Liver (tissue), 9 donors: Measurements from ENCODE around the gene NRG4. TPM values are rescaled to one million over a fixed set of nuclear protein-coding genes. Genes with fewer than 3 reads are reported as not detected.
A peak's percentile ranks its signal among the peaks of the same experiment; 100 is the strongest.

Source experiments
- DNase-seq: peaks from one replicate; pipeline ENCODE4 v3.0.0-alpha.2; 2017; ENCODE audit warnings: low spot score
- H3K27ac ChIP-seq, 2 donors: one replicate each; pipeline ENCODE4 v1.7.0; 2013; ENCODE audit warnings: inconsistent platforms in 2 of 2, low read length in 2 of 2, control low read depth in 1 of 2, low read depth in 1 of 2, mild to moderate bottlenecking in 1 of 2
- H3K27me3 ChIP-seq, 4 donors: one replicate each; pipeline versions ENCODE4 v1.6.1 to v1.7.0; 2013; ENCODE audit warnings: low read length in 3 of 4, inconsistent platforms in 1 of 4, mild to moderate bottlenecking in 1 of 4, moderate library complexity in 1 of 4; ENCODE audit not compliant: control insufficient read depth in 4 of 4, insufficient read depth in 4 of 4
- H3K36me3 ChIP-seq, 4 donors: one replicate each; pipeline versions ENCODE4 v1.6.1 to v1.7.0; 2013; ENCODE audit warnings: low read length in 3 of 4, mild to moderate bottlenecking in 3 of 4, low read depth in 1 of 4, moderate library complexity in 1 of 4; ENCODE audit not compliant: control insufficient read depth in 4 of 4, insufficient read depth in 3 of 4
- H3K4me1 ChIP-seq, 4 donors: one replicate each; pipeline versions ENCODE4 v1.6.1 to v1.7.0; 2013; ENCODE audit warnings: low read length in 3 of 4, mild to moderate bottlenecking in 3 of 4, moderate library complexity in 1 of 4; ENCODE audit not compliant: control insufficient read depth in 4 of 4, insufficient read depth in 4 of 4
- H3K4me3 ChIP-seq, 3 donors: one replicate each; pipeline versions ENCODE4 v1.6.1 to v1.7.0; 2013; ENCODE audit warnings: low read length in 3 of 3, control low read depth in 1 of 3, low read depth in 1 of 3, mild to moderate bottlenecking in 1 of 3
- H3K9ac ChIP-seq, 2 donors: one replicate each; pipeline ENCODE4 v1.7.0; 2013; ENCODE audit warnings: low read length in 2 of 2, mild to moderate bottlenecking in 2 of 2, moderate library complexity in 2 of 2, control low read depth in 1 of 2, low read depth in 1 of 2
- H3K9me3 ChIP-seq, 4 donors: one replicate each; pipeline versions ENCODE4 v1.6.1 to v1.7.0; 2013; ENCODE audit warnings: low read length in 3 of 4; ENCODE audit not compliant: control insufficient read depth in 4 of 4
- EGR1 ChIP-seq, 2 donors: IDR thresholded peaks; 2 replicates each; pipeline ENCODE4 v1.6.1; 2016 to 2018; ENCODE audit warnings: antibody characterized with exemption in 2 of 2, low read depth in 2 of 2
- FOXA1 ChIP-seq: IDR thresholded peaks from 2 replicates; pipeline ENCODE4 v1.6.1; 2016; ENCODE audit warnings: antibody characterized with exemption
- FOXA2 ChIP-seq: IDR thresholded peaks from 2 replicates; pipeline ENCODE4 v1.6.1; 2016; ENCODE audit warnings: antibody characterized with exemption
- GABPA ChIP-seq, 2 donors: IDR thresholded peaks in 1 of 2; conservative IDR thresholded peaks in 1 of 2; 2 replicates each; pipeline ENCODE4 v1.6.1; 2016; ENCODE audit warnings: antibody characterized with exemption in 2 of 2, mild to moderate bottlenecking in 1 of 2, moderate library complexity in 1 of 2
- HNF4A ChIP-seq, 2 donors: conservative IDR thresholded peaks; 2 replicates each; pipeline ENCODE4 v1.6.1; 2016; ENCODE audit warnings: antibody characterized with exemption in 2 of 2, mild to moderate bottlenecking in 2 of 2
- HNF4G ChIP-seq: IDR thresholded peaks from 2 replicates; pipeline ENCODE4 v1.6.1; 2016; ENCODE audit warnings: antibody characterized with exemption
- JUND ChIP-seq, 2 donors: IDR thresholded peaks; 2 replicates each; pipeline ENCODE4 v1.6.1; 2016; ENCODE audit warnings: antibody characterized with exemption in 2 of 2
- NR2F2 ChIP-seq: IDR thresholded peaks from 2 replicates; pipeline ENCODE4 v1.6.1; 2016; ENCODE audit warnings: antibody characterized with exemption
- RAD21 ChIP-seq, 2 donors: IDR thresholded peaks; 2 replicates each; pipeline ENCODE4 v1.6.1; 2016; ENCODE audit warnings: antibody characterized with exemption in 2 of 2, mild to moderate bottlenecking in 2 of 2
- RXRA ChIP-seq, 2 donors: IDR thresholded peaks; 2 replicates each; pipeline ENCODE4 v1.6.1; 2017 to 2018; ENCODE audit warnings: antibody characterized with exemption in 2 of 2, mild to moderate bottlenecking in 1 of 2
- SP1 ChIP-seq: IDR thresholded peaks from 2 replicates; pipeline ENCODE4 v1.6.1; 2018; ENCODE audit warnings: antibody characterized with exemption, mild to moderate bottlenecking
- TAF1 ChIP-seq: conservative IDR thresholded peaks from 2 replicates; pipeline ENCODE4 v1.6.1; 2016; ENCODE audit warnings: antibody characterized with exemption, mild to moderate bottlenecking
- YY1 ChIP-seq: IDR thresholded peaks from 2 replicates; pipeline ENCODE4 v1.6.1; 2016; ENCODE audit warnings: antibody characterized with exemption, mild to moderate bottlenecking
- WGBS: extraction: QIAGEN DNeasy Blood & Tissue Kit; methylation state at CpG from one replicate; pipeline ENCODE4 v1.1.7; 2013; 5-methylcytosine and 5-hydroxymethylcytosine counted together
- polyA plus RNA-seq, 2 donors: library from polyadenylated mRNA; stranded (reverse) in 1 of 2; unstranded in 1 of 2; fragments of 200-250 nt in 1 of 2; fragments of >200 nt in 1 of 2; fragmentation: Nextera tagmentation in 1 of 2; extraction: Ambion mirVana in 1 of 2; gene quantifications; one replicate each; pipeline versions ENCODE4 v1.2.1 to v1.2.3, GENCODE V29; 2013 to 2015
- total RNA-seq, 2 donors: library from RNA; depleted of rRNA; stranded (reverse); fragments of >200 nt; gene quantifications; one replicate each; pipeline ENCODE4 v1.2.3, GENCODE V29; 2014
- TF ChIP-seq, protein P1 (sequence below): fragments of 150-350 bp; IDR thresholded peaks from 2 replicates; pipeline ENCODE4 v1.5.1; 2017; ENCODE audit warnings: improper control_type of control experiment, low read depth, low read length; ENCODE audit not compliant: missing input control
- TF ChIP-seq, protein P2 (sequence below): IDR thresholded peaks from 2 replicates; pipeline ENCODE4 v1.6.1; 2016; ENCODE audit warnings: antibody characterized with exemption
- TF ChIP-seq, protein P3 (sequence below): IDR thresholded peaks from 2 replicates; pipeline ENCODE4 v1.6.1; 2016; ENCODE audit warnings: antibody characterized with exemption, mild to moderate bottlenecking
- TF ChIP-seq, protein P4 (sequence below): IDR thresholded peaks from 2 replicates; pipeline ENCODE4 v1.6.1; 2016; ENCODE audit warnings: antibody characterized with exemption
- TF ChIP-seq, protein P5 (sequence below): IDR thresholded peaks from 2 replicates; pipeline ENCODE4 v1.6.1; 2016; ENCODE audit warnings: antibody characterized with exemption
- donor health status: healthy.
- donor health status: healthy.
- donor health status: healthy.
- donor health status: healthy.
- donor health status: healthy.

Gene NRG4
- total and polyA plus RNA-seq, 4 donors = 0.51 to 1.3 (median 1.0) TPM; not detected in 1

DNA sequence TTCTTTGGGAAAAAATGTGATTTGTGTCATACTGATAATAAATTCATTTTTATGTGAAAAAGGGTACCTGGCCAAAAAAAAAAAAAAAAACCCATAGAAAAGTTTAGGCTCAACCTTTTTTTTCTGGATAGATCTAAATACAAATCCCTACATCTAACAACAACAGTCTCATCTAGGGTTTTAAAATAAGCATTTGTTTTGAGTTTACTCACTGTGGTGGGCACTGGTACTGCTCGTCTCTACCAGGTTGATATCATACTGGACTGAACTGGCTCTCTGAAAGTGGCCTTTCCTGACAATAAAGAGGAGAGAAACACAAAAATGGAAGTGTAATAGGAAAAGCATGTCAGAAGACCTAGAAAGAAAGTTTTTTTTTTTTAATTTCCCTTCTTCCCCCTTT lies 56.5 kb downstream of the NRG4 start:
- no peak overlapping the region for H3K4me3 ChIP-seq
- H3K9me3 ChIP-seq = no peaks in the 10 kb centered on the region
- H3K36me3 ChIP-seq = no peaks in the 10 kb centered on the region
- 94% methylated on average over 1 of the region's 1 CpG for WGBS
- no peaks in the 10 kb centered on the region for H3K27me3 ChIP-seq
- H3K4me1 ChIP-seq = no peaks in the 10 kb centered on the region
- no peak for DNase-seq
- no peak overlapping the region for H3K9ac ChIP-seq
- TF ChIP-seq RAD21 (IDR thresholded peaks at IDR 0.05) = no peak
- TF ChIP-seq, protein P1, sequence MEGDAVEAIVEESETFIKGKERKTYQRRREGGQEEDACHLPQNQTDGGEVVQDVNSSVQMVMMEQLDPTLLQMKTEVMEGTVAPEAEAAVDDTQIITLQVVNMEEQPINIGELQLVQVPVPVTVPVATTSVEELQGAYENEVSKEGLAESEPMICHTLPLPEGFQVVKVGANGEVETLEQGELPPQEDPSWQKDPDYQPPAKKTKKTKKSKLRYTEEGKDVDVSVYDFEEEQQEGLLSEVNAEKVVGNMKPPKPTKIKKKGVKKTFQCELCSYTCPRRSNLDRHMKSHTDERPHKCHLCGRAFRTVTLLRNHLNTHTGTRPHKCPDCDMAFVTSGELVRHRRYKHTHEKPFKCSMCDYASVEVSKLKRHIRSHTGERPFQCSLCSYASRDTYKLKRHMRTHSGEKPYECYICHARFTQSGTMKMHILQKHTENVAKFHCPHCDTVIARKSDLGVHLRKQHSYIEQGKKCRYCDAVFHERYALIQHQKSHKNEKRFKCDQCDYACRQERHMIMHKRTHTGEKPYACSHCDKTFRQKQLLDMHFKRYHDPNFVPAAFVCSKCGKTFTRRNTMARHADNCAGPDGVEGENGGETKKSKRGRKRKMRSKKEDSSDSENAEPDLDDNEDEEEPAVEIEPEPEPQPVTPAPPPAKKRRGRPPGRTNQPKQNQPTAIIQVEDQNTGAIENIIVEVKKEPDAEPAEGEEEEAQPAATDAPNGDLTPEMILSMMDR = peak; percentile 4
- H3K27ac ChIP-seq = no peak overlapping the region

DNA sequence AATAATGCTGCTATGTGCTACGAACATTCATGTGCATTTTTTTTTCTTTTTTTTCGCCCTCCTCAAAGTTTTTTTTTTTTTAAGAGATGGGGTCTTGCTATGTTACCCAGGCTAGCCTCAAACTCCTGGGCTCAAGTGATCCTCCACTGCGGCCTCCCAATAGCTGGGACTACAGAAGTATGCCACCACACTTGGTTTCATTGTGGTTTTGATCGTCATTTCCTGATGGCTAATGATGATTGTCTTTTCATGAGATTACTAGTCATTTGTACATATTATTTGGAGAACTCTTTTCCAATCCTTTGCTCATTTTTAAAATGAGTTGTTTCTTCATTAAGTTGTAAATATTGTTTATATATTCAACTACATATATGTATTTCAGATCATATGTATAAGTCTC lies 59.7 kb downstream of the NRG4 start:
- WGBS = 87% methylated on average over 4 of the region's 4 CpGs
- no peaks in the 10 kb centered on the region for H3K9me3 ChIP-seq
- TF ChIP-seq, protein P1 = no peak
- TF ChIP-seq YY1 (no peak), FOXA2 (no peak), RAD21 (IDR thresholded peaks at IDR 0.05) (no peak), HNF4A (conservative IDR thresholded peaks at IDR 0.05) (no peak), TAF1 (no peak), RXRA (IDR thresholded peaks at IDR 0.05) (no peak), EGR1 (IDR thresholded peaks at IDR 0.05; ENCODE audit: low read depth in 2 of 2) (no peak), FOXA1 (no peak), SP1 (no peak), HNF4G (no peak), NR2F2 (no peak), GABPA (IDR thresholded peaks at IDR 0.05 in 1 of 2, conservative IDR thresholded peaks at IDR 0.05 in 1 of 2) (no peak), JUND (IDR thresholded peaks at IDR 0.05) (no peak)
- TF ChIP-seq, protein P2, sequence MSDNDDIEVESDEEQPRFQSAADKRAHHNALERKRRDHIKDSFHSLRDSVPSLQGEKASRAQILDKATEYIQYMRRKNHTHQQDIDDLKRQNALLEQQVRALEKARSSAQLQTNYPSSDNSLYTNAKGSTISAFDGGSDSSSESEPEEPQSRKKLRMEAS = no peak
- TF ChIP-seq, protein P3, sequence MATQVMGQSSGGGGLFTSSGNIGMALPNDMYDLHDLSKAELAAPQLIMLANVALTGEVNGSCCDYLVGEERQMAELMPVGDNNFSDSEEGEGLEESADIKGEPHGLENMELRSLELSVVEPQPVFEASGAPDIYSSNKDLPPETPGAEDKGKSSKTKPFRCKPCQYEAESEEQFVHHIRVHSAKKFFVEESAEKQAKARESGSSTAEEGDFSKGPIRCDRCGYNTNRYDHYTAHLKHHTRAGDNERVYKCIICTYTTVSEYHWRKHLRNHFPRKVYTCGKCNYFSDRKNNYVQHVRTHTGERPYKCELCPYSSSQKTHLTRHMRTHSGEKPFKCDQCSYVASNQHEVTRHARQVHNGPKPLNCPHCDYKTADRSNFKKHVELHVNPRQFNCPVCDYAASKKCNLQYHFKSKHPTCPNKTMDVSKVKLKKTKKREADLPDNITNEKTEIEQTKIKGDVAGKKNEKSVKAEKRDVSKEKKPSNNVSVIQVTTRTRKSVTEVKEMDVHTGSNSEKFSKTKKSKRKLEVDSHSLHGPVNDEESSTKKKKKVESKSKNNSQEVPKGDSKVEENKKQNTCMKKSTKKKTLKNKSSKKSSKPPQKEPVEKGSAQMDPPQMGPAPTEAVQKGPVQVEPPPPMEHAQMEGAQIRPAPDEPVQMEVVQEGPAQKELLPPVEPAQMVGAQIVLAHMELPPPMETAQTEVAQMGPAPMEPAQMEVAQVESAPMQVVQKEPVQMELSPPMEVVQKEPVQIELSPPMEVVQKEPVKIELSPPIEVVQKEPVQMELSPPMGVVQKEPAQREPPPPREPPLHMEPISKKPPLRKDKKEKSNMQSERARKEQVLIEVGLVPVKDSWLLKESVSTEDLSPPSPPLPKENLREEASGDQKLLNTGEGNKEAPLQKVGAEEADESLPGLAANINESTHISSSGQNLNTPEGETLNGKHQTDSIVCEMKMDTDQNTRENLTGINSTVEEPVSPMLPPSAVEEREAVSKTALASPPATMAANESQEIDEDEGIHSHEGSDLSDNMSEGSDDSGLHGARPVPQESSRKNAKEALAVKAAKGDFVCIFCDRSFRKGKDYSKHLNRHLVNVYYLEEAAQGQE = no peak
- TF ChIP-seq, protein P4, sequence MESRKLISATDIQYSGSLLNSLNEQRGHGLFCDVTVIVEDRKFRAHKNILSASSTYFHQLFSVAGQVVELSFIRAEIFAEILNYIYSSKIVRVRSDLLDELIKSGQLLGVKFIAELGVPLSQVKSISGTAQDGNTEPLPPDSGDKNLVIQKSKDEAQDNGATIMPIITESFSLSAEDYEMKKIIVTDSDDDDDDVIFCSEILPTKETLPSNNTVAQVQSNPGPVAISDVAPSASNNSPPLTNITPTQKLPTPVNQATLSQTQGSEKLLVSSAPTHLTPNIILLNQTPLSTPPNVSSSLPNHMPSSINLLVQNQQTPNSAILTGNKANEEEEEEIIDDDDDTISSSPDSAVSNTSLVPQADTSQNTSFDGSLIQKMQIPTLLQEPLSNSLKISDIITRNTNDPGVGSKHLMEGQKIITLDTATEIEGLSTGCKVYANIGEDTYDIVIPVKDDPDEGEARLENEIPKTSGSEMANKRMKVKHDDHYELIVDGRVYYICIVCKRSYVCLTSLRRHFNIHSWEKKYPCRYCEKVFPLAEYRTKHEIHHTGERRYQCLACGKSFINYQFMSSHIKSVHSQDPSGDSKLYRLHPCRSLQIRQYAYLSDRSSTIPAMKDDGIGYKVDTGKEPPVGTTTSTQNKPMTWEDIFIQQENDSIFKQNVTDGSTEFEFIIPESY = no peak
- TF ChIP-seq, protein P5, sequence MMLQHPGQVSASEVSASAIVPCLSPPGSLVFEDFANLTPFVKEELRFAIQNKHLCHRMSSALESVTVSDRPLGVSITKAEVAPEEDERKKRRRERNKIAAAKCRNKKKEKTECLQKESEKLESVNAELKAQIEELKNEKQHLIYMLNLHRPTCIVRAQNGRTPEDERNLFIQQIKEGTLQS = no peak
- no peak overlapping the region for H3K27ac ChIP-seq
- no peaks in the 10 kb centered on the region for H3K27me3 ChIP-seq
- H3K9ac ChIP-seq = no peak overlapping the region
- no peak for DNase-seq
- H3K4me1 ChIP-seq = no peaks in the 10 kb centered on the region
- no peaks in the 10 kb centered on the region for H3K36me3 ChIP-seq
- no peak overlapping the region for H3K4me3 ChIP-seq
